ENCODE measurements around the gene BRD1.

DNA sequence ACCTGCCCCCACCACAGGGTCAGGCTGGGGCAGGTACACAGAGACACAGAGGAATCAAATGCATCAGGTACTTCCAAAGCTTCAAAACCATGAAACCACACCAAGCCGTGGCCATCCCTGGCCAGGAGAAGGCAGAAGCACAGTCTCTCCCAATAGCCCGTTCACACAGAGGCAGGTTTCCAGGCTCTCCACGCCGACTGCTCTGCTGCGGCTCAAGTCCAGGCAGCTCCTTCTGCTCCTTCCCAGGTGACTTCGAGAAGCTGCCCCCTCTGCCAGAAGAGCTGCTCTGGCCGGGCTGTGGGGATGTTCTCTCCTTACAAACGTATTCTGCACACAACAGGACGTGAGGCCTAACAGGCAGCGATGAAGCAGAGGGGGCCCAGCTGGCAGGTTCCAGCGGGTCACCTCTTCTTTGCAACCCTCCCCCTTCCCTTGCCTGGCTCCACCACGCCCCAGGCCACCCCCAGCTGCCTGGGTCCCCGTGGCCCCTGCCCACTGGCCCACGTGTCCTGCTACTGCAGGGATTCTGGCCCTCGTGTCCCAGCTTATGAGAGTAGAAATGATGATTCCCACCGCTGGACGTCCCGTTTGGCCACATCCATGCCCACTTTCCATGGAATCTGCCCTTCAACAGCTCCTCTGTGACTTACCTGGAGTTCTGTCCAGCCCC, 26.1 kb downstream of the BRD1 start:
- TF ChIP-seq, protein P1, sequence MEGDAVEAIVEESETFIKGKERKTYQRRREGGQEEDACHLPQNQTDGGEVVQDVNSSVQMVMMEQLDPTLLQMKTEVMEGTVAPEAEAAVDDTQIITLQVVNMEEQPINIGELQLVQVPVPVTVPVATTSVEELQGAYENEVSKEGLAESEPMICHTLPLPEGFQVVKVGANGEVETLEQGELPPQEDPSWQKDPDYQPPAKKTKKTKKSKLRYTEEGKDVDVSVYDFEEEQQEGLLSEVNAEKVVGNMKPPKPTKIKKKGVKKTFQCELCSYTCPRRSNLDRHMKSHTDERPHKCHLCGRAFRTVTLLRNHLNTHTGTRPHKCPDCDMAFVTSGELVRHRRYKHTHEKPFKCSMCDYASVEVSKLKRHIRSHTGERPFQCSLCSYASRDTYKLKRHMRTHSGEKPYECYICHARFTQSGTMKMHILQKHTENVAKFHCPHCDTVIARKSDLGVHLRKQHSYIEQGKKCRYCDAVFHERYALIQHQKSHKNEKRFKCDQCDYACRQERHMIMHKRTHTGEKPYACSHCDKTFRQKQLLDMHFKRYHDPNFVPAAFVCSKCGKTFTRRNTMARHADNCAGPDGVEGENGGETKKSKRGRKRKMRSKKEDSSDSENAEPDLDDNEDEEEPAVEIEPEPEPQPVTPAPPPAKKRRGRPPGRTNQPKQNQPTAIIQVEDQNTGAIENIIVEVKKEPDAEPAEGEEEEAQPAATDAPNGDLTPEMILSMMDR (IDR thresholded peaks at IDR 0.05; ENCODE audit: poor library complexity, severe bottlenecking) = no peak
- TF ChIP-seq, protein P2, sequence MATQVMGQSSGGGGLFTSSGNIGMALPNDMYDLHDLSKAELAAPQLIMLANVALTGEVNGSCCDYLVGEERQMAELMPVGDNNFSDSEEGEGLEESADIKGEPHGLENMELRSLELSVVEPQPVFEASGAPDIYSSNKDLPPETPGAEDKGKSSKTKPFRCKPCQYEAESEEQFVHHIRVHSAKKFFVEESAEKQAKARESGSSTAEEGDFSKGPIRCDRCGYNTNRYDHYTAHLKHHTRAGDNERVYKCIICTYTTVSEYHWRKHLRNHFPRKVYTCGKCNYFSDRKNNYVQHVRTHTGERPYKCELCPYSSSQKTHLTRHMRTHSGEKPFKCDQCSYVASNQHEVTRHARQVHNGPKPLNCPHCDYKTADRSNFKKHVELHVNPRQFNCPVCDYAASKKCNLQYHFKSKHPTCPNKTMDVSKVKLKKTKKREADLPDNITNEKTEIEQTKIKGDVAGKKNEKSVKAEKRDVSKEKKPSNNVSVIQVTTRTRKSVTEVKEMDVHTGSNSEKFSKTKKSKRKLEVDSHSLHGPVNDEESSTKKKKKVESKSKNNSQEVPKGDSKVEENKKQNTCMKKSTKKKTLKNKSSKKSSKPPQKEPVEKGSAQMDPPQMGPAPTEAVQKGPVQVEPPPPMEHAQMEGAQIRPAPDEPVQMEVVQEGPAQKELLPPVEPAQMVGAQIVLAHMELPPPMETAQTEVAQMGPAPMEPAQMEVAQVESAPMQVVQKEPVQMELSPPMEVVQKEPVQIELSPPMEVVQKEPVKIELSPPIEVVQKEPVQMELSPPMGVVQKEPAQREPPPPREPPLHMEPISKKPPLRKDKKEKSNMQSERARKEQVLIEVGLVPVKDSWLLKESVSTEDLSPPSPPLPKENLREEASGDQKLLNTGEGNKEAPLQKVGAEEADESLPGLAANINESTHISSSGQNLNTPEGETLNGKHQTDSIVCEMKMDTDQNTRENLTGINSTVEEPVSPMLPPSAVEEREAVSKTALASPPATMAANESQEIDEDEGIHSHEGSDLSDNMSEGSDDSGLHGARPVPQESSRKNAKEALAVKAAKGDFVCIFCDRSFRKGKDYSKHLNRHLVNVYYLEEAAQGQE (IDR thresholded peaks at IDR 0.05; ENCODE audit: borderline replicate concordance) = no peak
- no peak for TF ChIP-seq POLR2AphosphoS5 (IDR thresholded peaks at IDR 0.05)
- no peak for TF ChIP-seq RAD21 (conservative IDR thresholded peaks at IDR 0.05)
- TF ChIP-seq SMC3 (conservative IDR thresholded peaks at IDR 0.05; ENCODE audit: poor library complexity) = no peak

Data from neural cell (in vitro differentiated cells).